Panc1 (cell line): Measurements from ENCODE around the gene SSC5D. TPM values are rescaled to one million over a fixed set of nuclear protein-coding genes. Genes with fewer than 3 reads are reported as not detected.

Source experiments
- ATAC-seq: fragments of 200-7000 bp; cut with Tn5 transposase; 2 replicates; pipeline ENCODE4 v1.9.1; 2020; ENCODE audit warnings: mild to moderate bottlenecking, moderate library complexity
- BruUV-seq: library from RNA; stranded (reverse); fragments of 400-500 nt; replicated peaks from 2 replicates; lab custom pipeline; 2021; lab: Mats Ljungman, UMichigan
- CTCF ChIA-PET: fragments of 300-600 bp; sonication (Branson Sonifier 250); formaldehyde crosslinking; loops from one replicate; lab custom pipeline; 2022; ENCODE audit warnings: antibody characterized with exemption; lab: Charles Lee
- POLR2A ChIA-PET: fragments of 300-600 bp; sonication (Branson Sonifier 250); formaldehyde crosslinking; loops from one replicate; lab custom pipeline; 2022; ENCODE audit warnings: antibody characterized with exemption; lab: Charles Lee
- DNase-seq: peaks from one replicate; pipeline ENCODE4 v3.0.0-alpha.2; 2010; ENCODE audit warnings: low read depth, low spot score
- H3K27ac ChIP-seq: 2 replicates; pipeline ENCODE4 v1.5.1; 2011; ENCODE audit warnings: mild to moderate bottlenecking, low read length, inconsistent platforms
- H3K27me3 ChIP-seq: fragments of 200-500 bp; sonication (Bioruptor generic); 2 replicates; pipeline ENCODE4 v1.6.0; 2014; ENCODE audit warnings: low read length, inconsistent platforms; ENCODE audit not compliant: control insufficient read depth, insufficient read depth
- H3K36me3 ChIP-seq: fragments of 200-500 bp; sonication (Bioruptor generic); 2 replicates; pipeline ENCODE4 v1.5.1; 2014; ENCODE audit warnings: inconsistent platforms, mild to moderate bottlenecking, low read length, moderate library complexity; ENCODE audit not compliant: control insufficient read depth, insufficient read depth
- H3K4me1 ChIP-seq: 2 replicates; pipeline ENCODE4 v1.5.1; 2011; ENCODE audit warnings: inconsistent platforms, mild to moderate bottlenecking, low read length, moderate library complexity; ENCODE audit not compliant: control insufficient read depth, insufficient read depth
- H3K4me3 ChIP-seq, 2 experiments: 2 replicates each; pipeline ENCODE4 v1.5.1; 2011 to 2012; ENCODE audit warnings: low read depth in 2 of 2, low read length in 2 of 2, mild to moderate bottlenecking in 2 of 2, inconsistent platforms in 1 of 2, moderate library complexity in 1 of 2
- H3K9me3 ChIP-seq: fragments of 200-500 bp; sonication (Bioruptor generic); 2 replicates; pipeline ENCODE4 v1.5.1; 2014; ENCODE audit warnings: low read depth, mild to moderate bottlenecking, inconsistent platforms, low read length, moderate library complexity; ENCODE audit not compliant: control insufficient read depth, insufficient read depth
- POLR2AphosphoS5 ChIP-seq: IDR thresholded peaks from 2 replicates; pipeline ENCODE4 v1.6.1; 2012; ENCODE audit warnings: mild to moderate bottlenecking, low read depth, low read length, moderate library complexity
- SIN3A ChIP-seq: IDR thresholded peaks from 2 replicates; pipeline ENCODE4 v1.6.1; 2012; ENCODE audit warnings: low read depth, mild to moderate bottlenecking, low read length, moderate library complexity, borderline replicate concordance; ENCODE audit not compliant: insufficient read depth
- TCF7L2 ChIP-seq: IDR thresholded peaks from 2 replicates; pipeline ENCODE4 v1.6.1; 2011; ENCODE audit warnings: mild to moderate bottlenecking, low read depth, low read length, inconsistent platforms
- in situ Hi-C: cut with HindIII; loops from 2 replicates; pipeline ENCODE4 v1.10.0; 2016; ENCODE audit warnings: low sequenced_read_pairs, low pct_unique_long_range_greater_than_20kb
- intact Hi-C: fragments of 100-400 bp; cut with micrococcal nuclease; formaldehyde crosslinking; loops from one replicate; pipeline ENCODE4 v1.10.0; 2022; ENCODE audit not compliant: unreplicated experiment
- total RNA-seq: library from RNA; stranded (reverse); gene quantifications from one replicate; pipeline ENCODE4 v1.2.1, GENCODE V29; 2021; ENCODE audit not compliant: unreplicated experiment
- TF ChIP-seq, protein P1 (sequence below), 2 experiments: IDR thresholded peaks; 2 replicates each; pipeline ENCODE4 v1.6.1; 2011 to 2012; ENCODE audit warnings: low read depth in 2 of 2, control low read depth in 1 of 2, low read length in 1 of 2, mild to moderate bottlenecking in 1 of 2, moderate library complexity in 1 of 2; ENCODE audit not compliant: insufficient read depth in 1 of 2
- TF ChIP-seq, protein P2 (sequence below): fragments of 450-650 bp; IDR thresholded peaks from 2 replicates; pipeline ENCODE4 v1.5.1; 2017; ENCODE audit warnings: mild to moderate bottlenecking

Gene SSC5D
- total RNA-seq, 1 experiment from 2014 or later: 13.0 TPM

DNA sequence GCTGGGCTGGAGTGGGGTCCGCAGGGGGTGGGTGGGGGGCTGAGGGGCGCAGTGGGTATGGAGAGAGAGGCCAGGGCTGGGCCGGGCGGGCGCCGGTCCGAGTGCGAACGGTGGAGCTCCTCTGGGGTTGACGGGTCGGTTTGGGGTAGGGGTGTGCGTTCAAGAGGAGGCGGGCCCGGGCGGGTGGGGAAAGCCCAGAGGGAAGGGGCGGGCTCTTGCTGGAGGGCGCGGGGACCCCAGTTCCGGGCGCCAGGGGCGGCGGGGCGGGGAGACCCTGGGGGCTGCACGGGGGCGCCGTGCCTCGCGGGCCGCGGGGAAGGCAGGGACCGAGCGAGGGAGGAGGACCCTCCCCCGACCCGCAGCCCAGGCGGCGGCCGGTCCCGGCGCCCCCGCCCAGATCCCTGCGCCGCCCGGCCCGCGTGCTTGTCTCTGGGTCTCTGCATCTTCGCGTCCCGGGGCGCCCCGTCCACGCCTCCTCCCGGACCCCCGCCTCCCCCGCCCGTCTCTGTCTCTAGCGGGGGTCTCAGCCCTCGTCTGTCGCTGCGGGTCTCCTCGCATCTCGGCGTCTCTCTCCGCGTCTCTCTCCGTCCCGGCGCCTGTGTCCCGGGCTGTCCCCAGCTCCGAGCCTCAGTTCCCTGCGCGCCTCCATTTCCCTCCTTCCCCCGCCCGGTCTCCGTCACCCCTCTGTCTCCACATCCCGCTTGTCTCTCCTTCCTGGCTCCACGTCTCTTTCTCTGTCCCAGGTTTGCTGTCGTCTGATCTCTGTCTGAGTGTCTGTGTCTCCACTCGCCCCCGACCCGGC lies 36.9 kb upstream of the SSC5D start:
- in situ Hi-C loops (no loop called here), intact Hi-C loops (no loop called here)
- Histone ChIP-seq H3K27ac (no peak overlapping the region), H3K27me3 (peaks cover 6% of the 10 kb centered on the region), H3K9me3 (no peaks in the 10 kb centered on the region), H3K4me3 (peak overlapping the region; percentile 29 to 46), H3K4me1 (peaks cover 9% of the 10 kb centered on the region), H3K36me3 (0 out of 2 replicates have a peak, but pooled peaks cover 3% of the 10 kb centered on the region)
- ChIA-PET POLR2A (interaction anchor here (0.6 kb wide), 1 partner anchor 347 kb away, joined by 5 read pairs; no protein-coding TSS in a partner anchor), CTCF (interaction anchor here (0.8 kb wide), 1 partner anchor 10 kb away, joined by 10 read pairs; no protein-coding TSS in a partner anchor)
- BruUV-seq: no TSS peak
- TF ChIP-seq POLR2AphosphoS5 (no peak), SIN3A (no peak), TCF7L2 (no peak)
- TF ChIP-seq, protein P1, sequence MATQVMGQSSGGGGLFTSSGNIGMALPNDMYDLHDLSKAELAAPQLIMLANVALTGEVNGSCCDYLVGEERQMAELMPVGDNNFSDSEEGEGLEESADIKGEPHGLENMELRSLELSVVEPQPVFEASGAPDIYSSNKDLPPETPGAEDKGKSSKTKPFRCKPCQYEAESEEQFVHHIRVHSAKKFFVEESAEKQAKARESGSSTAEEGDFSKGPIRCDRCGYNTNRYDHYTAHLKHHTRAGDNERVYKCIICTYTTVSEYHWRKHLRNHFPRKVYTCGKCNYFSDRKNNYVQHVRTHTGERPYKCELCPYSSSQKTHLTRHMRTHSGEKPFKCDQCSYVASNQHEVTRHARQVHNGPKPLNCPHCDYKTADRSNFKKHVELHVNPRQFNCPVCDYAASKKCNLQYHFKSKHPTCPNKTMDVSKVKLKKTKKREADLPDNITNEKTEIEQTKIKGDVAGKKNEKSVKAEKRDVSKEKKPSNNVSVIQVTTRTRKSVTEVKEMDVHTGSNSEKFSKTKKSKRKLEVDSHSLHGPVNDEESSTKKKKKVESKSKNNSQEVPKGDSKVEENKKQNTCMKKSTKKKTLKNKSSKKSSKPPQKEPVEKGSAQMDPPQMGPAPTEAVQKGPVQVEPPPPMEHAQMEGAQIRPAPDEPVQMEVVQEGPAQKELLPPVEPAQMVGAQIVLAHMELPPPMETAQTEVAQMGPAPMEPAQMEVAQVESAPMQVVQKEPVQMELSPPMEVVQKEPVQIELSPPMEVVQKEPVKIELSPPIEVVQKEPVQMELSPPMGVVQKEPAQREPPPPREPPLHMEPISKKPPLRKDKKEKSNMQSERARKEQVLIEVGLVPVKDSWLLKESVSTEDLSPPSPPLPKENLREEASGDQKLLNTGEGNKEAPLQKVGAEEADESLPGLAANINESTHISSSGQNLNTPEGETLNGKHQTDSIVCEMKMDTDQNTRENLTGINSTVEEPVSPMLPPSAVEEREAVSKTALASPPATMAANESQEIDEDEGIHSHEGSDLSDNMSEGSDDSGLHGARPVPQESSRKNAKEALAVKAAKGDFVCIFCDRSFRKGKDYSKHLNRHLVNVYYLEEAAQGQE (IDR thresholded peaks at IDR 0.05; ENCODE audit: insufficient read depth in 1 of 2, low read depth in 2 of 2, low read length in 1 of 2): no peak
- TF ChIP-seq, protein P2, sequence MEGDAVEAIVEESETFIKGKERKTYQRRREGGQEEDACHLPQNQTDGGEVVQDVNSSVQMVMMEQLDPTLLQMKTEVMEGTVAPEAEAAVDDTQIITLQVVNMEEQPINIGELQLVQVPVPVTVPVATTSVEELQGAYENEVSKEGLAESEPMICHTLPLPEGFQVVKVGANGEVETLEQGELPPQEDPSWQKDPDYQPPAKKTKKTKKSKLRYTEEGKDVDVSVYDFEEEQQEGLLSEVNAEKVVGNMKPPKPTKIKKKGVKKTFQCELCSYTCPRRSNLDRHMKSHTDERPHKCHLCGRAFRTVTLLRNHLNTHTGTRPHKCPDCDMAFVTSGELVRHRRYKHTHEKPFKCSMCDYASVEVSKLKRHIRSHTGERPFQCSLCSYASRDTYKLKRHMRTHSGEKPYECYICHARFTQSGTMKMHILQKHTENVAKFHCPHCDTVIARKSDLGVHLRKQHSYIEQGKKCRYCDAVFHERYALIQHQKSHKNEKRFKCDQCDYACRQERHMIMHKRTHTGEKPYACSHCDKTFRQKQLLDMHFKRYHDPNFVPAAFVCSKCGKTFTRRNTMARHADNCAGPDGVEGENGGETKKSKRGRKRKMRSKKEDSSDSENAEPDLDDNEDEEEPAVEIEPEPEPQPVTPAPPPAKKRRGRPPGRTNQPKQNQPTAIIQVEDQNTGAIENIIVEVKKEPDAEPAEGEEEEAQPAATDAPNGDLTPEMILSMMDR: no peak
- no peak for DNase-seq
- ATAC-seq: peak; percentile 34; the same call in 1 of the 2 replicates

DNA sequence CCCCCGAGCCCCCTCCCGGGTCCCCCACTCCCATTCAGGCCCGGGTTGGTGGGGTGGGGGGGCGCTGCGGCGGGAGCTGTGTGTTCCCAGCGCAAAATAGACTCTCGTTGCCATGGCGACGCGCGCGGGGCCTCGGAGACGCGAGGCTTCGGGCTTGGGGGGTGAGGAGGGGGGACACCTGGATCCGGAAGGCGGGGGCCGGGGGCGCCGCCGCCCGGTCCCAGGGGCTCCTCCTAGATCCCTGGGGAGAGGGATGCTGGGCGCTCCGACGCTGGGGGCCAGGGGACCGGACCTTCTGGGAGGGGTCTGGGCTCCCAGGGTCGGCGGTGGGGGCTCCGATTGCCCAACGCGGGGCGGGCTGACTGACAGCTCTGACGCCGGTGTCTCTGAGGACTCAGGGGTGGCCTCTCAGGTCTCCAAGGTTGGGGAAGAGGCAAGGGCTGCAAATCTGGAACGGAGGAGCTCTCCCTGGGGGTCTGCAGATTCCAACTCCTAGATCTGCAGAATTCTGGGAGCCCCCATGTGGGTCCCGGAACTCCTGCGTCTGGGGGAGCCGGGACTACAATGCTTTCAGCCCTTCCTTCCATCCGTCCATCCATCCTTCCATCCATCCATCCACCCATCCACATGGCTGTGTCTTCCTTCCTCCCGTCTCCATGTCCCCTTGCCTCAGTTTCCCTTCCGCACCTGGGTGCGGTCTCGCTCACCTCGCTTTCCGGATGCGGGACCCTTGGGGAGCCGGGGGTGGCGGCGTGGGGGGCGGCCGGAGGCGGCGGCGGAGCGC lies 36.1 kb upstream of the SSC5D start:
- DNase-seq: no peak
- Histone ChIP-seq H3K36me3 (0 out of 2 replicates have a peak, but pooled peaks cover 3% of the 10 kb centered on the region), H3K27ac (no peak overlapping the region), H3K4me1 (peaks cover 9% of the 10 kb centered on the region), H3K27me3 (peaks cover 6% of the 10 kb centered on the region), H3K9me3 (no peaks in the 10 kb centered on the region), H3K4me3 (peak overlapping the region in 1 of 2 experiments; percentile 46; a peak in 3 of 4 replicates)
- TF ChIP-seq, protein P1 (IDR thresholded peaks at IDR 0.05; ENCODE audit: insufficient read depth in 1 of 2, low read depth in 2 of 2, low read length in 1 of 2): no peak
- TF ChIP-seq TCF7L2 (no peak), POLR2AphosphoS5 (no peak; the same call in 1 of the 2 replicates), SIN3A (no peak)
- TF ChIP-seq, protein P2: no peak
- in situ Hi-C loops (no loop called here), intact Hi-C loops (no loop called here)
- no TSS peak for BruUV-seq
- ChIA-PET POLR2A (no interaction called here), CTCF (interaction anchor here (0.7 kb wide), 1 partner anchor 33 kb away, joined by 3 read pairs; no protein-coding TSS in a partner anchor)
- ATAC-seq: no peak
